RWPE2 (cell line): Measurements from ENCODE around the gene WDR90.
A peak's percentile ranks its signal among the peaks of the same experiment; 100 is the strongest.

Experiments
- ATAC-seq: fragments of 200-7000 bp; cut with Tn5 transposase; 3 replicates; pipeline ENCODE4 v1.9.1; 2021; ENCODE audit warnings: low read depth
- DNase-seq: peaks from one replicate; pipeline ENCODE4 v3.0.0-alpha.2; 2020; ENCODE audit warnings: low spot score
- H3K27ac ChIP-seq: fragments of 450-650 bp; 2 replicates; pipeline ENCODE4 v1.5.1; 2017; ENCODE audit warnings: mild to moderate bottlenecking; ENCODE audit not compliant: poor library complexity, severe bottlenecking
- H3K27me3 ChIP-seq: fragments of 250-450 bp; sonication (Bioruptor Pico); 2 replicates; pipeline ENCODE4 v1.5.1; 2021; ENCODE audit warnings: mild to moderate bottlenecking, moderate library complexity; ENCODE audit not compliant: insufficient read depth, poor library complexity, severe bottlenecking
- H3K36me3 ChIP-seq: fragments of 250-450 bp; sonication (Bioruptor Pico); 2 replicates; pipeline ENCODE4 v1.5.1; 2020; ENCODE audit warnings: low read depth, mild to moderate bottlenecking, moderate library complexity
- H3K4me1 ChIP-seq: fragments of 250-450 bp; sonication (Bioruptor Pico); 2 replicates; pipeline ENCODE4 v1.5.1; 2021; ENCODE audit warnings: mild to moderate bottlenecking, moderate library complexity; ENCODE audit not compliant: insufficient read depth, poor library complexity, severe bottlenecking
- H3K4me3 ChIP-seq: fragments of 250-450 bp; sonication (Bioruptor Pico); 2 replicates; pipeline ENCODE4 v1.5.1; 2021; ENCODE audit warnings: mild to moderate bottlenecking, moderate library complexity; ENCODE audit not compliant: severe bottlenecking
- H3K9me3 ChIP-seq: fragments of 250-450 bp; sonication (Bioruptor Pico); 2 replicates; pipeline ENCODE4 v1.5.1; 2021; ENCODE audit warnings: mild to moderate bottlenecking, moderate library complexity; ENCODE audit not compliant: severe bottlenecking
- TF ChIP-seq, protein P1 (sequence below): fragments of 450-650 bp; IDR thresholded peaks from one replicate; pipeline ENCODE4 v1.5.1; 2017; ENCODE audit warnings: mild to moderate bottlenecking, moderate library complexity; ENCODE audit not compliant: poor library complexity, severe bottlenecking

The WDR90 gene

DNA sequence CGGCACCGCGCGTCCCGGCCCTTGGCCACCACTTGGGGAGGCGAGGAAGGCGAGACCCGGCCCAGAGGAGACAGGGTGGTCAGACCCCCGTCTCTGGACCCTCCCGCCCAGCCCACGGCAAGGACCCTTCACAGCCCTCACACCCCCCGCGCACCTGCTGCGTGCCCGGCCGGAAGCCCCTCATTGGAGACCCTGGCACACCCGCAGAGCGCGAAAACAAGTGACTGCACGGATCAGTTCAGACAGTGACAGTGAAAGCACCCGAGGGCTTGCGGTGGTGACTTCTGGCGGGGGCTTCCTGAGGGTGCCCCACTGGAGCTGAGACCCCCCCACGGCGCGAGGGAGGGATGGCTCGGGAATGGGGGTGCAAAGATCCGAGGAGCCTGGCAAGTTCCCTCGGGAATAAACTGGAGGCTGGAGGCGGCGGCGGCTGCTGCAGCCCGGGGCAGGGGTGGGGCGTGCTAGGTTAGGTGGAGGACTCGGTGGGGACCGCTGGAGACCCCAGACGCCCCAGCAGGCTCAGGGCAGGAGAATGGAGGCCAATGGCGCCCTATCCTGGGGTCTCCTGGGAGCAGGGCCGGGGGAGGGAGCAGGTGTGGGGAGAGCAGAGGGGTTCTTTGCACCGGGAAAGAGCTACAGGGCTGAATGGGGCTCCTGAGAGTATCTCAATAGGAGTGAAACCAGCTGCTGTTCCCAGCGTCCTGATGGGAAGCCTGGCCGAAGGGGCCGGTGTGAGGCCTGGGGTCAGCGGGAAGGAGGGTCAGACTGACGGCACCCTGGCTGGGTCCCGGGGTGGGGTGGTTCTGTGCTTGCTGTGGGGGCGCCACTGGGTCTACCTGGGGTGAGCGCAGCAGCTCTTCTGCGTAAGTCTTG, 57.3 kb downstream of the WDR90 start:
- H3K4me3 ChIP-seq = peak overlapping the region; percentile 87
- DNase-seq = no peak

DNA sequence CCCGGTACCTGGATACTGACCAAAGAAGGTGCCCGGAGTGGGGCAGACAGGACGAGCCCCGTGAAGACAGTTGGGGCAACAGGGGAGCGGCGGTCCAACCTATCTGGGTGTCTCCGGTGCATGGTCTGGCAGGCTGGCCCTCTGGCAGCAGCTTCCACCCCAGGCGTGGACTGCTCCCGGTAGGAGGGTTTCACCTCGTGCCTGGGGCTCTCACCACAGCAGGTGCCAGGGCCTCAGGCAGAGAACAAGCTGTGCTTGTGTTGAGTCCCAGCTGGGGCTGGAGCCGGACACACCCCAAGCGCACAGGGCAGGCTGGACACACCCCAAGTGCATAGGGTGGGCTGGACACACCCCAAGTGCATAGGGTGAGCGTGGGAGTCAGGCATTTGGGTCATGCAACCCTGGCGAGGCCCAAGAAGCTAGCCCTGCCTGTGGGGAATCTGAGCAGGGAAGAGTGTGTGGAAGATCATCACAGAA, 57.9 kb downstream of the WDR90 start:
- DNase-seq (no peak), ATAC-seq (peak; percentile 24)
- Histone ChIP-seq H3K4me3 (no peak overlapping the region), H3K27me3 (no peaks in the 10 kb centered on the region), H3K4me1 (peaks cover 5% of the 10 kb centered on the region), H3K36me3 (no peaks in the 10 kb centered on the region), H3K27ac (peak overlapping the region; percentile 10), H3K9me3 (no peaks in the 10 kb centered on the region)
- TF ChIP-seq, protein P1, sequence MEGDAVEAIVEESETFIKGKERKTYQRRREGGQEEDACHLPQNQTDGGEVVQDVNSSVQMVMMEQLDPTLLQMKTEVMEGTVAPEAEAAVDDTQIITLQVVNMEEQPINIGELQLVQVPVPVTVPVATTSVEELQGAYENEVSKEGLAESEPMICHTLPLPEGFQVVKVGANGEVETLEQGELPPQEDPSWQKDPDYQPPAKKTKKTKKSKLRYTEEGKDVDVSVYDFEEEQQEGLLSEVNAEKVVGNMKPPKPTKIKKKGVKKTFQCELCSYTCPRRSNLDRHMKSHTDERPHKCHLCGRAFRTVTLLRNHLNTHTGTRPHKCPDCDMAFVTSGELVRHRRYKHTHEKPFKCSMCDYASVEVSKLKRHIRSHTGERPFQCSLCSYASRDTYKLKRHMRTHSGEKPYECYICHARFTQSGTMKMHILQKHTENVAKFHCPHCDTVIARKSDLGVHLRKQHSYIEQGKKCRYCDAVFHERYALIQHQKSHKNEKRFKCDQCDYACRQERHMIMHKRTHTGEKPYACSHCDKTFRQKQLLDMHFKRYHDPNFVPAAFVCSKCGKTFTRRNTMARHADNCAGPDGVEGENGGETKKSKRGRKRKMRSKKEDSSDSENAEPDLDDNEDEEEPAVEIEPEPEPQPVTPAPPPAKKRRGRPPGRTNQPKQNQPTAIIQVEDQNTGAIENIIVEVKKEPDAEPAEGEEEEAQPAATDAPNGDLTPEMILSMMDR = no peak

More for the DNA sequence above, 57.3 kb downstream of the WDR90 start:
- TF ChIP-seq, protein P1 = no peak
- H3K36me3 ChIP-seq = no peaks in the 10 kb centered on the region
- peak overlapping the region; percentile 10 for H3K27ac ChIP-seq
- ATAC-seq = 0 out of 3 replicates have a peak, but pooled peaks have one; percentile 4
- peaks cover 3% of the 10 kb centered on the region for H3K4me1 ChIP-seq
- H3K27me3 ChIP-seq = no peaks in the 10 kb centered on the region
- no peaks in the 10 kb centered on the region for H3K9me3 ChIP-seq

DNA sequence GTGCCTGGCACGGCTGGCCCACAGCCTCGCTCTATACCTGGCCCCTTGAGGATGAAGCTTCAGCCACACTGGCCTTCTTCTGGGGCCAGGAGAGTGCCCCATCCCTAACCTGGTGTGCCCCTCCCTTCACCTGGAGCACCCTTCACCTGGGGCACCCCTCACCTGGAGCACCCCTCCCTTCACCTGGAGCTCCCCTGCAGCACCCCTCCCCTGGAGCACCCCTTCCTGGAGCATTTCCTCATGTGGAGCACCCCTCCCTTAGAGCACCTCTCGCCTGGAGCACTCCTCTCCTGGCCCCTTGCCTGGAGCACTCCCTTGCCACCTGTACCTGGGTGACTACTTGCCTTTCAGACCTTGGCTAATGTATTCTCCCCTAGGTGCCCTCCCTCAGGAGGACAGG, 58.9 kb downstream of the WDR90 start:
- Histone ChIP-seq H3K27ac (no peak overlapping the region), H3K36me3 (no peaks in the 10 kb centered on the region), H3K4me3 (no peak overlapping the region), H3K27me3 (no peaks in the 10 kb centered on the region), H3K9me3 (no peaks in the 10 kb centered on the region), H3K4me1 (peaks cover 9% of the 10 kb centered on the region)
- no peak for DNase-seq
- ATAC-seq = no peak
- TF ChIP-seq, protein P1 = no peak

DNA sequence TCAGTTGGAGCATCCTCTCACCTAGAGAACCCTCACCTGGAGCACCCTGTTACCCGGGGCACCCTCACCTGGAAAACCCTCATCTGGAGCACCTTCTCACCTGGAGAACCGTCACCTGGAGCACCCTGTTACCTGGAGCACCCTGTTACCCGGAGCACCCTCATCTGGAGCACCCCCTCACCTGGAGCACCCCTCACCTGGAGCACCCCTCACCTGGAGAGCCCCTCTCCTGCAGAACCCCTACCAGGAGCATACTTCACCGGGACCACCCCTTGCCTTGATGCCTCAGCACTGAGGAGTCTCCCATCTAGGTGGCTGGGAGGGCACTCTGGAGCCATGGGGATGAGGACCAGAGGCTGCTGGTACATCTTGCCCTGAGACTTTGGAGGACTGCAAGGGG, 59.8 kb downstream of the WDR90 start:
- ATAC-seq (no peak), DNase-seq (no peak)
- H3K27me3 ChIP-seq = no peaks in the 10 kb centered on the region
- no peaks in the 10 kb centered on the region for H3K36me3 ChIP-seq
- TF ChIP-seq, protein P1 = no peak
- H3K4me3 ChIP-seq = no peak overlapping the region
- peaks cover 11% of the 10 kb centered on the region for H3K4me1 ChIP-seq
- H3K27ac ChIP-seq = no peak overlapping the region
- no peaks in the 10 kb centered on the region for H3K9me3 ChIP-seq
